A549 (cell line): ENCODE data around the gene KCNH2. TPM values are rescaled to one million over a fixed set of nuclear protein-coding genes. Genes with fewer than 3 reads are reported as not detected.

ENCODE experiments used
- ATAC-seq, 2 experiments: fragments of 200-7000 bp in 1 of 2; fragments of >200 bp in 1 of 2; cut with Nextera tagmentation in 1 of 2; cut with Tn5 transposase in 1 of 2; 3 replicates each; pipeline versions ENCODE4 v1.8.0 to v1.9.1; 2018 to 2020; ENCODE audit warnings: mild to moderate bottlenecking in 1 of 2, moderate library complexity in 1 of 2
- CTCF ChIA-PET: fragments of 300-600 bp; sonication (Branson Sonifier 250); formaldehyde crosslinking; extraction: SDS; loops from one replicate; lab custom pipeline; 2021; ENCODE audit warnings: antibody characterized with exemption, inconsistent platforms; lab: Yijun Ruan, JAX
- POLR2A ChIA-PET: fragments of 350-600 bp; formaldehyde crosslinking; extraction: SDS; loops from one replicate; lab custom pipeline; 2021; ENCODE audit warnings: antibody characterized with exemption, inconsistent platforms; lab: Yijun Ruan, JAX
- DNase-seq, 2 experiments: peaks; one replicate each; pipeline versions ENCODE4 v3.0.0 to v3.0.0-alpha.2; 2011 to 2016; ENCODE audit warnings: low read depth in 1 of 2, low spot score in 1 of 2
- FAIRE-seq: peaks from 2 replicates; lab custom pipeline; 2011; peaks lifted over from hg19 to GRCh38; lab: Jason Lieb, UNC
- H3K27ac ChIP-seq, 2 experiments: fragments of >200 bp; sonication (Bioruptor Twin); formaldehyde crosslinking; 3 replicates each; pipeline ENCODE4 v1.5.1; 2016 to 2017
- H3K4me1 ChIP-seq: fragments of >200 bp; sonication (Bioruptor Twin); formaldehyde crosslinking; 3 replicates; pipeline ENCODE4 v1.6.1; 2016
- H3K4me2 ChIP-seq: fragments of >200 bp; sonication (Bioruptor Twin); formaldehyde crosslinking; 3 replicates; pipeline ENCODE4 v1.6.1; 2016
- H3K4me3 ChIP-seq: fragments of >200 bp; sonication (Bioruptor Twin); formaldehyde crosslinking; 3 replicates; pipeline ENCODE4 v1.5.1; 2016
- H3K9me3 ChIP-seq: fragments of >200 bp; sonication (Bioruptor Twin); formaldehyde crosslinking; 3 replicates; pipeline ENCODE4 v1.6.1; 2016
- CBX8 ChIP-seq: fragments of 200-600 bp; sonication (generic); IDR thresholded peaks from 2 replicates; pipeline ENCODE4 v1.6.1; 2016
- CHD2 ChIP-seq: fragments of 150-350 bp; IDR thresholded peaks from 2 replicates; pipeline ENCODE4 v1.6.1; 2014; ENCODE audit warnings: low read length; ENCODE audit not compliant: partially characterized antibody
- CHD4 ChIP-seq: fragments of 200-600 bp; sonication (generic); IDR thresholded peaks from 2 replicates; pipeline ENCODE4 v1.6.1; 2016; ENCODE audit warnings: antibody characterized with exemption, mild to moderate bottlenecking, borderline replicate concordance
- E2F6 ChIP-seq: IDR thresholded peaks from 2 replicates; pipeline ENCODE4 v1.6.1; 2012; ENCODE audit warnings: low read depth, borderline replicate concordance
- EHMT2 ChIP-seq: fragments of 200-600 bp; sonication (generic); IDR thresholded peaks from 2 replicates; pipeline ENCODE4 v1.6.1; 2016; ENCODE audit warnings: antibody characterized with exemption, low read depth, mild to moderate bottlenecking, moderate library complexity
- ELK1 ChIP-seq: fragments of 150-350 bp; IDR thresholded peaks from 2 replicates; pipeline ENCODE4 v1.6.1; 2014; ENCODE audit warnings: low read depth, mild to moderate bottlenecking, low read length
- EP300 ChIP-seq, 2 experiments: fragments of >200 bp; sonication (Bioruptor Twin); formaldehyde crosslinking; IDR thresholded peaks; 2 replicates in 1 of 2; 3 replicates in 1 of 2; pipeline ENCODE4 v1.6.1; 2016 to 2017
- FOSL2 ChIP-seq, 2 experiments: fragments of 450-650 bp in 1 of 2; fragments of >200 bp in 1 of 2; sonication (Bioruptor Twin) in 1 of 2; formaldehyde crosslinking; IDR thresholded peaks; 2 replicates each; pipeline versions ENCODE4 v1.5.0 to v1.6.1; 2016 to 2020; ENCODE audit warnings: mild to moderate bottlenecking in 1 of 2, moderate library complexity in 1 of 2
- GATA3 ChIP-seq: IDR thresholded peaks from 2 replicates; pipeline ENCODE4 v1.6.1; 2012; ENCODE audit warnings: borderline replicate concordance
- HDAC2 ChIP-seq: fragments of 200-600 bp; sonication (generic); IDR thresholded peaks from 2 replicates; pipeline ENCODE4 v1.6.1; 2016
- HOXA7 ChIP-seq: fragments of 250-450 bp; sonication (Bioruptor Pico); IDR thresholded peaks from 2 replicates; pipeline ENCODE4 v1.5.0; 2020; ENCODE audit warnings: mild to moderate bottlenecking, moderate library complexity
- KDM1A ChIP-seq: fragments of 200-600 bp; sonication (generic); IDR thresholded peaks from 2 replicates; pipeline ENCODE4 v1.6.1; 2016; ENCODE audit warnings: low read depth, mild to moderate bottlenecking
- KDM5A ChIP-seq: fragments of 200-600 bp; sonication (generic); IDR thresholded peaks from 2 replicates; pipeline ENCODE4 v1.6.1; 2016; ENCODE audit warnings: antibody characterized with exemption, mild to moderate bottlenecking
- MAFK ChIP-seq: fragments of 450-650 bp; IDR thresholded peaks from 2 replicates; pipeline ENCODE4 v1.6.1; 2014; ENCODE audit not compliant: partially characterized antibody
- MAX ChIP-seq: IDR thresholded peaks from 2 replicates; pipeline ENCODE4 v1.6.1; 2012
- MYC ChIP-seq: IDR thresholded peaks from 2 replicates; pipeline ENCODE4 v1.6.1; 2012; ENCODE audit warnings: mild to moderate bottlenecking, inconsistent platforms, low read length, improper control_type of control experiment, borderline replicate concordance
- NFE2L2 ChIP-seq: fragments of 150-350 bp; conservative IDR thresholded peaks from 2 replicates; pipeline ENCODE4 v1.6.1; 2014; ENCODE audit warnings: low read length
- NR3C1 ChIP-seq: fragments of >200 bp; sonication (Bioruptor Twin); formaldehyde crosslinking; IDR thresholded peaks from 3 replicates; pipeline ENCODE4 v1.6.1; 2017
- PBX3 ChIP-seq: IDR thresholded peaks from 2 replicates; pipeline ENCODE4 v1.6.1; 2012
- PHF8 ChIP-seq: fragments of 200-600 bp; sonication (generic); IDR thresholded peaks from 2 replicates; pipeline ENCODE4 v1.6.1; 2016; ENCODE audit warnings: low read depth, mild to moderate bottlenecking, antibody characterized with exemption, moderate library complexity, borderline replicate concordance
- POLR2A ChIP-seq: IDR thresholded peaks from 2 replicates; pipeline ENCODE4 v1.6.1; 2012; ENCODE audit warnings: mild to moderate bottlenecking, low read length
- POLR2AphosphoS2 ChIP-seq: conservative IDR thresholded peaks from 2 replicates; pipeline ENCODE4 v1.6.1; 2012; ENCODE audit warnings: low read length, improper control_type of control experiment, inconsistent platforms
- RAD21 ChIP-seq, 2 experiments: fragments of >200 bp in 1 of 2; sonication (Bioruptor Twin) in 1 of 2; formaldehyde crosslinking in 1 of 2; IDR thresholded peaks in 1 of 2; conservative IDR thresholded peaks in 1 of 2; 2 replicates in 1 of 2; 3 replicates in 1 of 2; pipeline ENCODE4 v1.6.1; 2012 to 2018; ENCODE audit warnings: inconsistent platforms in 1 of 2
- RARB ChIP-seq: fragments of 250-450 bp; sonication (Bioruptor Pico); IDR thresholded peaks from 2 replicates; pipeline ENCODE4 v1.8.0; 2021; ENCODE audit warnings: mild to moderate bottlenecking, moderate library complexity
- RNF2 ChIP-seq: fragments of 200-600 bp; sonication (generic); IDR thresholded peaks from 2 replicates; pipeline ENCODE4 v1.6.1; 2016; ENCODE audit warnings: low read depth, mild to moderate bottlenecking, antibody characterized with exemption, moderate library complexity, borderline replicate concordance
- TFCP2L1 ChIP-seq: fragments of 250-450 bp; sonication (Bioruptor Pico); IDR thresholded peaks from 2 replicates; pipeline ENCODE4 v1.5.0; 2021; ENCODE audit warnings: mild to moderate bottlenecking
- TP53 ChIP-seq: fragments of 250-450 bp; sonication (Bioruptor Pico); IDR thresholded peaks from 2 replicates; pipeline ENCODE4 v1.5.0; 2021; ENCODE audit warnings: mild to moderate bottlenecking, moderate library complexity
- USF2 ChIP-seq: fragments of 450-650 bp; IDR thresholded peaks from 2 replicates; pipeline ENCODE4 v1.6.1; 2014; ENCODE audit warnings: antibody characterized with exemption
- ZC3H11A ChIP-seq: fragments of 450-650 bp; IDR thresholded peaks from 2 replicates; pipeline ENCODE4 v1.6.1; 2014; ENCODE audit warnings: antibody characterized with exemption, mild to moderate bottlenecking
- ZSCAN20 ChIP-seq: fragments of 250-450 bp; sonication (Bioruptor Pico); IDR thresholded peaks from 2 replicates; pipeline ENCODE4 v1.8.0; 2022; ENCODE audit warnings: mild to moderate bottlenecking, moderate library complexity
- whole genome bisulfite sequencing: methylation state at CpG from one replicate; pipeline ENCODE4 v1.1.6; 2017; ENCODE audit errors: missing lambda C conversion rate; 5-methylcytosine and 5-hydroxymethylcytosine counted together
- polyA plus RNA-seq, 4 experiments: library from polyadenylated mRNA; depleted of rRNA in 3 of 4; stranded (reverse); fragments of >200 nt; fragmentation: RNase III in 1 of 4; extraction: RNeasy Plus Mini Kit Qiagen cat#74134 plus additional on column Dnase treatment in 1 of 4; gene quantifications; 2 replicates in 3 of 4; 3 replicates in 1 of 4; pipeline ENCODE4 v1.2.3, GENCODE V29; 2011 to 2017

The KCNH2 gene
- polyA plus RNA-seq, 2 of the 4 experiments (the other 2 are of a cell fraction) = 0.26 to 0.41 TPM

- TF ChIP-seq USF2 = no peak
These were observed 63.2 kb downstream of the KCNH2 start (continued) for GRCh38 chr7:150914966-150915365.

- Histone ChIP-seq H3K9me3 (no peaks in the 10 kb centered on the region), H3K4me2 (no peak overlapping the region), H3K27ac (no peak overlapping the region)
- no peak for DNase-seq
- no peak for TF ChIP-seq ZSCAN20
- no peak for TF ChIP-seq ZC3H11A
- no peak for TF ChIP-seq CHD2
- TF ChIP-seq NR3C1 = no peak
- TF ChIP-seq KDM1A = no peak
- no peak for TF ChIP-seq E2F6
- TF ChIP-seq, all 56 proteins: peak for 0
- ATAC-seq (no peak), FAIRE-seq (no peak)
- no peaks in the 10 kb centered on the region for H3K4me1 ChIP-seq
- H3K4me3 ChIP-seq = no peak overlapping the region
- POLR2A ChIA-PET = no interaction called here
- WGBS = 45% methylated on average over 6 of the region's 6 CpGs
- CTCF ChIA-PET = interaction anchor here (6.8 kb wide), 1 partner anchor 15 kb away, joined by 54 read pairs; no protein-coding TSS in a partner anchor
These were observed 63.9 kb downstream of the KCNH2 start for GRCh38 chr7:150914196-150914595.

GRCh38 chr7:150912427-150912826, 65.7 kb downstream of the KCNH2 start:
- POLR2A ChIA-PET = no interaction called here
- Histone ChIP-seq H3K4me1 (no peaks in the 10 kb centered on the region), H3K27ac (no peak overlapping the region), H3K4me3 (no peak overlapping the region), H3K9me3 (no peaks in the 10 kb centered on the region), H3K4me2 (no peak overlapping the region)
- TF ChIP-seq ZC3H11A (no peak), TP53 (CRISPR knock-in tag) (no peak), HDAC2 (no peak), RAD21 (conservative IDR thresholded peaks at IDR 0.05 in 1 of 2, IDR thresholded peaks at IDR 0.05 in 1 of 2) (no peak), PHF8 (no peak), ELK1 (no peak), NFE2L2 (no peak), CBX8 (no peak), CHD2 (no peak), POLR2AphosphoS2 (no peak)
- CTCF ChIA-PET = interaction anchor here (0.9 to 6.8 kb wide), 5 partner anchors 14 to 106 kb away, joined by 3 to 54 read pairs (median 4); no protein-coding TSS in a partner anchor
- DNase-seq (no peak), ATAC-seq (peak in 1 of 2 experiments; percentile 23; a peak in 2 of 6 replicates), FAIRE-seq (no peak)
- 35% methylated on average over 7 of the region's 7 CpGs for WGBS

GRCh38 chr7:150911590-150912267, 66.4 kb downstream of the KCNH2 start:
- POLR2A ChIA-PET = no interaction called here

More at GRCh38 chr7:150911590-150912267, 66.4 kb downstream of the KCNH2 start:
- 31% methylated on average over 11 of the region's 11 CpGs for WGBS
- DNase-seq = no peak
- no peak for FAIRE-seq
- no peak overlapping the region for H3K27ac ChIP-seq
- TF ChIP-seq GATA3 (no peak), RNF2 (no peak), PBX3 (no peak), PHF8 (no peak), KDM5A (no peak), RARB (CRISPR knock-in tag) (no peak), EP300 (IDR thresholded peaks at IDR 0.05) (no peak), MAX (no peak), MYC (no peak), CHD4 (no peak), POLR2A (no peak), RAD21 (conservative IDR thresholded peaks at IDR 0.05 in 1 of 2, IDR thresholded peaks at IDR 0.05 in 1 of 2) (no peak), MAFK (no peak), FOSL2 (IDR thresholded peaks at IDR 0.05) (no peak), FOSL2 (CRISPR knock-in tag; IDR thresholded peaks at IDR 0.05) (no peak), EHMT2 (no peak), TFCP2L1 (CRISPR knock-in tag) (no peak), HOXA7 (CRISPR knock-in tag) (no peak), ZC3H11A (no peak)
- peak; percentile 14 to 21; a peak in 3 of 6 replicates for ATAC-seq
- no peak overlapping the region for H3K4me3 ChIP-seq
- no peaks in the 10 kb centered on the region for H3K4me1 ChIP-seq
- CTCF ChIA-PET = interaction anchor here (0.9 to 6.8 kb wide), 5 partner anchors 13 to 106 kb away, joined by 3 to 54 read pairs (median 4); no protein-coding TSS in a partner anchor
- H3K9me3 ChIP-seq = no peaks in the 10 kb centered on the region
- no peak overlapping the region for H3K4me2 ChIP-seq
